OCI-LY7 (cell line): ENCODE data around the gene RNF123. TPM values are rescaled to one million over a fixed set of nuclear protein-coding genes. Genes with fewer than 3 reads are reported as not detected.

ENCODE experiments used
- BruUV-seq: library from RNA; stranded (reverse); fragments of 400-500 nt; replicated peaks from 2 replicates; lab custom pipeline; 2021; lab: Mats Ljungman, UMichigan
- CTCF ChIA-PET: fragments of 300-600 bp; sonication (Branson Sonifier 250); formaldehyde crosslinking; loops from one replicate; lab custom pipeline; 2022; ENCODE audit warnings: antibody characterized with exemption; ENCODE audit not compliant: unreplicated experiment; lab: Charles Lee
- POLR2A ChIA-PET: fragments of 300-600 bp; sonication (Branson Sonifier 250); formaldehyde crosslinking; loops from one replicate; lab custom pipeline; 2022; ENCODE audit warnings: antibody characterized with exemption; lab: Charles Lee
- DNase-seq: peaks from one replicate; pipeline ENCODE4 v3.0.0-alpha.2; 2015; ENCODE audit warnings: low spot score
- H2AFZ ChIP-seq: fragments of 200-600 bp; sonication (generic), shearing (Covaris generic); 2 replicates; pipeline ENCODE4 v1.6.1; 2014; ENCODE audit warnings: mild to moderate bottlenecking, antibody characterized with exemption, low read length, moderate library complexity
- H3K27ac ChIP-seq: fragments of 200-600 bp; sonication (generic); 2 replicates; pipeline ENCODE4 v1.5.1; 2014; ENCODE audit warnings: mixed run types, low read depth, mild to moderate bottlenecking, moderate library complexity, low read length, inconsistent platforms; ENCODE audit not compliant: poor library complexity, severe bottlenecking
- H3K36me3 ChIP-seq: fragments of 200-600 bp; sonication (generic); 2 replicates; pipeline ENCODE4 v1.6.1; 2014; ENCODE audit warnings: mild to moderate bottlenecking, antibody characterized with exemption, low read length, moderate library complexity, mixed read lengths; ENCODE audit not compliant: insufficient read depth
- H3K4me1 ChIP-seq: fragments of 200-600 bp; sonication (generic); 2 replicates; pipeline ENCODE4 v1.5.1; 2014; ENCODE audit warnings: mild to moderate bottlenecking, low read length; ENCODE audit not compliant: insufficient read depth, poor library complexity, severe bottlenecking
- H3K4me2 ChIP-seq: fragments of 200-600 bp; sonication (generic); 2 replicates; pipeline ENCODE4 v1.6.1; 2014; ENCODE audit warnings: mild to moderate bottlenecking, low read length
- H3K4me3 ChIP-seq: fragments of 200-600 bp; sonication (generic); 2 replicates; pipeline ENCODE4 v1.5.1; 2014; ENCODE audit warnings: mild to moderate bottlenecking, low read depth, low read length; ENCODE audit not compliant: poor library complexity, severe bottlenecking
- H3K79me2 ChIP-seq: fragments of 200-600 bp; sonication (generic); 2 replicates; pipeline ENCODE4 v1.6.1; 2016; ENCODE audit warnings: low read depth, mild to moderate bottlenecking, low read length, moderate library complexity, mixed read lengths; ENCODE audit not compliant: insufficient read depth
- H3K9me2 ChIP-seq: fragments of 200-600 bp; sonication (generic); 2 replicates; pipeline ENCODE4 v1.6.1; 2016; ENCODE audit warnings: mild to moderate bottlenecking, low read length, mixed read lengths; ENCODE audit not compliant: insufficient read depth
- H3K9me3 ChIP-seq: fragments of 200-600 bp; sonication (generic); 2 replicates; pipeline ENCODE4 v1.6.1; 2014; ENCODE audit warnings: mild to moderate bottlenecking, mixed run types, low read length, mixed read lengths
- H4K20me1 ChIP-seq: fragments of 200-600 bp; sonication (generic); 2 replicates; pipeline ENCODE4 v1.6.1; 2014; ENCODE audit warnings: mild to moderate bottlenecking, antibody characterized with exemption, low read length, moderate library complexity, mixed read lengths; ENCODE audit not compliant: insufficient read depth
- CTCF ChIP-seq: fragments of 200-600 bp; sonication (generic); conservative IDR thresholded peaks from 2 replicates; pipeline ENCODE4 v1.5.1; 2014; ENCODE audit warnings: mild to moderate bottlenecking, antibody characterized with exemption, low read length, moderate library complexity, mixed read lengths
- EZH2phosphoT487 ChIP-seq: fragments of 200-600 bp; sonication (generic); IDR thresholded peaks from 2 replicates; pipeline ENCODE4 v1.6.1; 2018; ENCODE audit warnings: low read depth, borderline replicate concordance, mild to moderate bottlenecking, mixed run types, antibody characterized with exemption, low read length, moderate library complexity, mixed read lengths
- intact Hi-C: fragments of 100-400 bp; cut with micrococcal nuclease; formaldehyde crosslinking; loops from one replicate; pipeline ENCODE4 v1.10.0; 2022; ENCODE audit not compliant: unreplicated experiment
- total RNA-seq, 2 experiments: library from RNA; depleted of rRNA in 1 of 2; stranded (reverse); fragments of >200 nt in 1 of 2; shearing (Covaris generic) in 1 of 2; gene quantifications; 2 replicates each; pipeline ENCODE4 v1.2.3, GENCODE V29; 2014 to 2022

RNF123 gene
- total RNA-seq, 2 experiments from 2014 or later = 20.8 to 48.4 TPM

GRCh38 chr3:49673715-49674496, 15.5 kb upstream of the RNF123 start, which contains the start of gene APEH:
Gene APEH (plus strand): TSS chr3:49674351. CDS start chr3:49674402, 51 bp downstream.
- H3K4me3 ChIP-seq = peak within 1 kb of the TSS; percentile 89
- H4K20me1 ChIP-seq = no peaks in the 10 kb centered on the region
- TF ChIP-seq EZH2phosphoT487 (no peak), CTCF (no peak)
- intact Hi-C loops = loop anchor here (2.0 to 5.0 kb wide), 4 partner anchors 203 to 653 kb away; partner anchors contain the start of genes DAG1, QRICH1 and USP4
- H3K36me3 ChIP-seq = peaks cover 32% of the 10 kb centered on the region
- H3K4me1 ChIP-seq = peaks cover 17% of the 10 kb centered on the region
- peak within 1 kb of the TSS; percentile 53; the same call in 1 of the 2 replicates for H2AFZ ChIP-seq
- H3K79me2 ChIP-seq = peaks cover 8% of the 10 kb centered on the region; the same call in 1 of the 2 replicates
- CTCF ChIA-PET = interaction anchor here (1.4 kb wide), 1 partner anchor 134 kb away, joined by 10 read pairs; no protein-coding TSS in a partner anchor
- peak within 1 kb of the TSS; percentile 83 for H3K4me2 ChIP-seq
- no peaks in the 10 kb centered on the region for H3K9me3 ChIP-seq
- H3K27ac ChIP-seq = peak within 1 kb of the TSS; percentile 84
- BruUV-seq = no TSS peak
- POLR2A ChIA-PET = interaction anchor here (1.1 to 2.8 kb wide), 2 partner anchors 134 to 334 kb away, joined by 6 to 18 read pairs; partner anchors contain the start of gene USP4
- H3K9me2 ChIP-seq = no peaks in the 10 kb centered on the region
- DNase-seq = peak; percentile 98

GRCh38 chr3:49674497-49674983, 14.8 kb upstream of the RNF123 start:
- TF ChIP-seq EZH2phosphoT487 (no peak), CTCF (no peak)
- Histone ChIP-seq H2AFZ (peak overlapping the region; percentile 26; the same call in 1 of the 2 replicates), H3K27ac (peak overlapping the region; percentile 84), H3K36me3 (peaks cover 38% of the 10 kb centered on the region), H3K4me2 (peak overlapping the region; percentile 82), H3K9me2 (no peaks in the 10 kb centered on the region), H4K20me1 (no peaks in the 10 kb centered on the region), H3K9me3 (no peaks in the 10 kb centered on the region), H3K79me2 (peaks cover 8% of the 10 kb centered on the region; the same call in 1 of the 2 replicates), H3K4me1 (peaks cover 17% of the 10 kb centered on the region), H3K4me3 (peak overlapping the region; percentile 89)
- DNase-seq = no peak
- ChIA-PET POLR2A (no interaction called here), CTCF (no interaction called here)
- intact Hi-C loops = loop anchor here (2.0 to 5.0 kb wide), 4 partner anchors 204 to 654 kb away; partner anchors contain the start of genes DAG1, QRICH1 and USP4
- BruUV-seq = no TSS peak
